K562 (cell line): ENCODE measurements around the gene GRIN2A. TPM values are rescaled to one million over a fixed set of nuclear protein-coding genes. Genes with fewer than 3 reads are reported as not detected.

Experiments
- CEBPB ChIP-seq: fragments of 450-650 bp; IDR thresholded peaks from 2 replicates; pipeline ENCODE4 v1.6.1; 2016; ENCODE audit warnings: missing genetic modification characterization, missing compliant biosample characterization
- HEY1 ChIP-seq: fragments of 250-450 bp; sonication (Bioruptor Pico); IDR thresholded peaks from 2 replicates; pipeline ENCODE4 v1.5.0; 2020; ENCODE audit warnings: mild to moderate bottlenecking, moderate library complexity, borderline replicate concordance
- LARP7 ChIP-seq: fragments of 450-650 bp; IDR thresholded peaks from 2 replicates; pipeline ENCODE4 v1.6.1; 2016
- MGA ChIP-seq: fragments of 450-650 bp; IDR thresholded peaks from 2 replicates; pipeline ENCODE4 v1.6.1; 2016; ENCODE audit warnings: mild to moderate bottlenecking, moderate library complexity
- MTA1 ChIP-seq: fragments of 450-650 bp; IDR thresholded peaks from 2 replicates; pipeline ENCODE4 v1.6.1; 2017; ENCODE audit warnings: borderline replicate concordance
- NCOA6 ChIP-seq: fragments of 450-650 bp; IDR thresholded peaks from 2 replicates; pipeline ENCODE4 v1.6.1; 2017; ENCODE audit warnings: mild to moderate bottlenecking
- NFYB ChIP-seq: IDR thresholded peaks from 2 replicates; pipeline ENCODE4 v1.6.1; 2011; ENCODE audit warnings: mild to moderate bottlenecking, moderate library complexity; ENCODE audit not compliant: insufficient read length; ENCODE audit errors: extremely low read depth
- SOX6 ChIP-seq: fragments of 450-650 bp; IDR thresholded peaks from 2 replicates; pipeline ENCODE4 v1.6.1; 2014; ENCODE audit warnings: mild to moderate bottlenecking
- TAF9B ChIP-seq: fragments of 450-650 bp; IDR thresholded peaks from 2 replicates; pipeline ENCODE4 v1.6.1; 2018; ENCODE audit warnings: mild to moderate bottlenecking; ENCODE audit not compliant: partially characterized antibody
- TOE1 ChIP-seq, 2 experiments: fragments of 450-650 bp in 1 of 2; sonication (generic) in 1 of 2; formaldehyde crosslinking in 1 of 2; IDR thresholded peaks; 2 replicates each; pipeline versions ENCODE4 v1.7.1 to v1.8.0; 2016 to 2022; ENCODE audit warnings: borderline replicate concordance in 2 of 2, mild to moderate bottlenecking in 2 of 2, antibody characterized with exemption in 1 of 2, inconsistent platforms in 1 of 2, low read depth in 1 of 2, missing genetic modification reagents in 1 of 2, moderate library complexity in 1 of 2
- XRCC3 ChIP-seq: fragments of 450-650 bp; IDR thresholded peaks from 2 replicates; pipeline ENCODE4 v1.6.1; 2017; ENCODE audit warnings: mild to moderate bottlenecking, moderate library complexity
- ZNF639 ChIP-seq, 2 experiments: fragments of 200-800 bp in 1 of 2; sonication (Bioruptor generic) in 1 of 2; sonication (generic) in 1 of 2; formaldehyde crosslinking in 1 of 2; IDR thresholded peaks in 1 of 2; conservative IDR thresholded peaks in 1 of 2; 2 replicates each; pipeline versions ENCODE4 v1.5.0 to v1.6.1; 2016 to 2020; ENCODE audit warnings: missing compliant biosample characterization in 1 of 2, missing genetic modification characterization in 1 of 2, missing genetic modification reagents in 1 of 2
- ZNF695 ChIP-seq: fragments of 450-650 bp; formaldehyde crosslinking; IDR thresholded peaks from 2 replicates; pipeline ENCODE4 v1.4.0; 2020; ENCODE audit warnings: mild to moderate bottlenecking, moderate library complexity
- ZNF707 ChIP-seq: fragments of 250-450 bp; sonication (Bioruptor Pico); conservative IDR thresholded peaks from 2 replicates; pipeline ENCODE4 v1.8.0; 2022; ENCODE audit warnings: inconsistent platforms, mild to moderate bottlenecking, moderate library complexity
- polyA plus RNA-seq, 8 experiments: library from polyadenylated mRNA; depleted of rRNA in 4 of 8; stranded (reverse) in 5 of 8; unstranded in 3 of 8; fragments of >200 nt; fragmentation: Nextera tagmentation in 2 of 8; fragmentation: Illumina TruSeq in 1 of 8; extraction: Ambion mirVana in 2 of 8; extraction: Trizol in 1 of 8; gene quantifications; 2 replicates each; pipeline versions ENCODE4 v1.2.1 to v1.2.3, GENCODE V29; 2011 to 2014; ENCODE audit warnings: inconsistent platforms in 1 of 8, missing spikeins in 1 of 8
- total RNA-seq, 7 experiments: library from RNA; depleted of rRNA in 6 of 7; stranded (reverse); fragments of >200 nt in 6 of 7; fragmentation: Illumina TruSeq in 2 of 7; extraction: Trizol in 2 of 7; gene quantifications; 2 replicates each; pipeline versions ENCODE4 v1.2.1 to v1.2.3, GENCODE V29; 2011 to 2021; ENCODE audit warnings: low replicate concordance in 1 of 7
- TF ChIP-seq, protein P1 (sequence below): fragments of 200-800 bp; sonication (Bioruptor generic); IDR thresholded peaks from 2 replicates; pipeline ENCODE4 v1.6.1; 2017; ENCODE audit warnings: missing genetic modification characterization, missing compliant biosample characterization

The GRIN2A gene
- total and polyA plus RNA-seq, 9 of the 15 experiments (the other 6 are each of a cell fraction or from before 2014, with no cell fraction given): not detected

GRCh38 chr16:10093576-10093975 lies 88.7 kb downstream of the GRIN2A start (continued):
- no peak for TF ChIP-seq ZNF639 (CRISPR knock-in tag; conservative IDR thresholded peaks at IDR 0.05 in 1 of 2, IDR thresholded peaks at IDR 0.05 in 1 of 2)
- 0 out of 2 replicates have a peak, but pooled peaks have one; percentile 10 for TF ChIP-seq CEBPB
- TF ChIP-seq SOX6: no peak
- no peak for TF ChIP-seq HEY1 (CRISPR knock-in tag)
- no peak for TF ChIP-seq TAF9B
- TF ChIP-seq NFYB: peak; percentile 51
- TF ChIP-seq LARP7: no peak
- TF ChIP-seq ZNF707 (CRISPR knock-in tag): no peak
- TF ChIP-seq, protein P1, sequence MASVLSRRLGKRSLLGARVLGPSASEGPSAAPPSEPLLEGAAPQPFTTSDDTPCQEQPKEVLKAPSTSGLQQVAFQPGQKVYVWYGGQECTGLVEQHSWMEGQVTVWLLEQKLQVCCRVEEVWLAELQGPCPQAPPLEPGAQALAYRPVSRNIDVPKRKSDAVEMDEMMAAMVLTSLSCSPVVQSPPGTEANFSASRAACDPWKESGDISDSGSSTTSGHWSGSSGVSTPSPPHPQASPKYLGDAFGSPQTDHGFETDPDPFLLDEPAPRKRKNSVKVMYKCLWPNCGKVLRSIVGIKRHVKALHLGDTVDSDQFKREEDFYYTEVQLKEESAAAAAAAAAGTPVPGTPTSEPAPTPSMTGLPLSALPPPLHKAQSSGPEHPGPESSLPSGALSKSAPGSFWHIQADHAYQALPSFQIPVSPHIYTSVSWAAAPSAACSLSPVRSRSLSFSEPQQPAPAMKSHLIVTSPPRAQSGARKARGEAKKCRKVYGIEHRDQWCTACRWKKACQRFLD: no peak
- no peak for TF ChIP-seq XRCC3
- peak; percentile 84 for TF ChIP-seq TOE1 (IDR thresholded peaks at IDR 0.05; ENCODE audit: borderline replicate concordance)
- TF ChIP-seq TOE1 (CRISPR knock-in tag; IDR thresholded peaks at IDR 0.05; ENCODE audit: borderline replicate concordance, low read depth): no peak
- TF ChIP-seq MGA: no peak
- no peak for TF ChIP-seq ZNF695
- TF ChIP-seq MTA1: no peak
- TF ChIP-seq NCOA6: no peak
